NB4 (cell line): ENCODE measurements around the gene IRX2.

Experiments used
- DNase-seq: peaks from one replicate; pipeline ENCODE4 v3.0.0; 2010; ENCODE audit warnings: low read depth
- H3K4me3 ChIP-seq: one replicate; pipeline ENCODE4 v1.5.1; 2011; ENCODE audit warnings: mild to moderate bottlenecking, low read depth, low read length, moderate library complexity
- CTCF ChIP-seq: IDR thresholded peaks from one replicate; pipeline ENCODE4 v1.5.1; 2012; ENCODE audit warnings: low read depth, low read length
- MAX ChIP-seq: IDR thresholded peaks from 2 replicates; pipeline ENCODE4 v1.6.1; 2011; ENCODE audit warnings: low read depth, low read length
- MYC ChIP-seq: IDR thresholded peaks from 2 replicates; pipeline ENCODE4 v1.6.1; 2011; ENCODE audit warnings: low read depth, low read length
- POLR2A ChIP-seq: IDR thresholded peaks from 2 replicates; pipeline ENCODE4 v1.6.1; 2011; ENCODE audit warnings: mild to moderate bottlenecking; ENCODE audit not compliant: insufficient read length; ENCODE audit errors: extremely low read depth

The IRX2 gene

GRCh38 chr5:2764581-2764980, 13.1 kb upstream of the IRX2 start:
- no peak for DNase-seq
- H3K4me3 ChIP-seq, result no peak overlapping the region
- TF ChIP-seq MAX (no peak), CTCF (no peak)

- TF ChIP-seq MAX (no peak), MYC (no peak), POLR2A (no peak), CTCF (no peak)
- DNase-seq, result no peak
- no peak overlapping the region for H3K4me3 ChIP-seq
Measured at GRCh38 chr5:2763533-2763794, 12.0 kb upstream of the IRX2 start.

- DNase-seq, result no peak
- H3K4me3 ChIP-seq, result no peak overlapping the region
- TF ChIP-seq MYC (no peak), CTCF (no peak), POLR2A (no peak), MAX (no peak)
Measured at GRCh38 chr5:2762744-2763532, 11.5 kb upstream of the IRX2 start.

- no peak overlapping the region for H3K4me3 ChIP-seq
- peak; percentile 16 for DNase-seq
- TF ChIP-seq MYC, result no peak
- TF ChIP-seq CTCF, result no peak
Measured at GRCh38 chr5:2761921-2762488, 10.5 kb upstream of the IRX2 start.

- no peak for DNase-seq
- H3K4me3 ChIP-seq, result no peak overlapping the region
- no peak for TF ChIP-seq MYC
- TF ChIP-seq POLR2A, result no peak
- no peak for TF ChIP-seq MAX
- TF ChIP-seq CTCF, result no peak
Measured at GRCh38 chr5:2759696-2760461, 8.4 kb upstream of the IRX2 start.

- H3K4me3 ChIP-seq, result no peak overlapping the region
- no peak for DNase-seq
- TF ChIP-seq CTCF (no peak), POLR2A (no peak), MAX (no peak), MYC (no peak)
Measured at GRCh38 chr5:2759091-2759490, 7.6 kb upstream of the IRX2 start.
